ENCODE data around the gene MTCL1.

DNA sequence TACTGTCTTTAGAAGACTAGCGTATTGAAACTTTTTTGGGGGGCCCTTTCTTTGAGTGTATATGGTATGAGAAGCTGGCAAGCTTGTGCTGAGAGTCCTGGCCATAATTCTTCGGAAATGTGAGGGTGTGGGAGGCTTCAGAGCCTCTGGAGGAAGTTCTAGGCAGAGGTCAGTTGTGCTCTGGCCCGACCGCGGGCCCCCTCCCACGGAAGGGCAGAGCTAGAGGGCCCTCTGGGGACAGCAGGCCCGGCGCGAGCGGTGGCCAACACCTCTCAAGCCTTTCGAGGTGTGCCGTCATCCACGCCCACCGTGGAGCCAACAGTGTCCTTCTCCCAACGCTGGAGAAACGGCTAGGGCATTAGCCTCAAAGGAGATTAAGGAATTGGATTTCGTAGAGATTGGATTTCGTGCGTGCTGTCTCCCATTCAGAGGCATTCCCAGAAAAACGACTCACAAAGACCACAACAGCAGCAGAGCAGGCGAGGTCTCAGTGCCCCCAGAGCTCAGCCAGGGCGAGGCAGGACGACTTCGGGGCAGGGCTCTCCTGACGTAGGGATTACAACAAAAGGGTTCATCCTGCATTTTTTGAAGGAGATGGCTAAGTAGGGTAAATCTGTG lies 2.2 kb upstream of the MTCL1 start:
- TF ChIP-seq FOXA1 (IDR thresholded peaks at IDR 0.05), result no peak
- no peak for TF ChIP-seq SP1 (IDR thresholded peaks at IDR 0.05)
- TF ChIP-seq HDGF (IDR thresholded peaks at IDR 0.05; ENCODE audit: borderline replicate concordance), result no peak
- no peak for TF ChIP-seq TARDBP (IDR thresholded peaks at IDR 0.05)
- no peak for TF ChIP-seq FOXM1 (IDR thresholded peaks at IDR 0.05; ENCODE audit: borderline replicate concordance)
- no peak for TF ChIP-seq FOXK2 (IDR thresholded peaks at IDR 0.05)
- TF ChIP-seq SUZ12 (IDR thresholded peaks at IDR 0.05), result no peak
- no peak for TF ChIP-seq ZNF384 (IDR thresholded peaks at IDR 0.05)
- TF ChIP-seq BHLHE40 (IDR thresholded peaks at IDR 0.05; ENCODE audit: borderline replicate concordance), result no peak
- TF ChIP-seq L3MBTL2 (conservative IDR thresholded peaks at IDR 0.05), result no peak
